Mesothelial cell of epicardium (in vitro differentiated cells): ENCODE measurements around the gene AGBL5. TPM values are rescaled to one million over a fixed set of nuclear protein-coding genes. Genes with fewer than 3 reads are reported as not detected.
A peak's percentile ranks its signal among the peaks of the same experiment; 100 is the strongest.
"Not testable (repeated sequence)": the region's sequence is repeated elsewhere in the genome, so short reads cannot be mapped to it uniquely, and the experiment has no call there.

Source experiments
- DNase-seq, 2 experiments: peaks; one replicate each; pipeline ENCODE4 v3.0.0; 2021; ENCODE audit warnings: low spot score in 2 of 2; ENCODE audit not compliant: unreplicated experiment in 2 of 2
- H3K27ac Mint-ChIP-seq: 2 replicates; pipeline ENCODE4 v1.8.0; 2021; ENCODE audit warnings: mixed read lengths
- H3K27me3 Mint-ChIP-seq: 2 replicates; pipeline ENCODE4 v1.8.0; 2021; ENCODE audit warnings: low read depth, mixed read lengths
- H3K36me3 Mint-ChIP-seq: 2 replicates; pipeline ENCODE4 v1.8.0; 2021; ENCODE audit warnings: mixed read lengths
- H3K4me1 Mint-ChIP-seq: 2 replicates; pipeline ENCODE4 v1.8.0; 2021; ENCODE audit warnings: mixed read lengths
- H3K4me3 Mint-ChIP-seq: 2 replicates; pipeline ENCODE4 v1.8.0; 2021; ENCODE audit warnings: mild to moderate bottlenecking, moderate library complexity, mixed read lengths
- H3K9me3 Mint-ChIP-seq: 2 replicates; pipeline ENCODE4 v1.8.0; 2021; ENCODE audit warnings: mixed read lengths
- total RNA-seq: library from RNA; stranded (reverse); gene quantifications from 3 replicates; pipeline ENCODE4 v1.2.1, GENCODE V29; 2021
- TF ChIP-seq, protein P1 (sequence below): fragments of 200-600 bp; sonication (generic); IDR thresholded peaks from one replicate; pipeline ENCODE4 v1.5.0; 2021; ENCODE audit warnings: antibody characterized with exemption; ENCODE audit not compliant: unreplicated experiment

Gene AGBL5
- total RNA-seq, 1 donor from 2014 or later = 45.0 TPM

GRCh38 chr2:27115519-27115918, 64.1 kb downstream of the AGBL5 start:
- Mint-ChIP-seq H3K4me1 (peaks cover 3% of the 10 kb centered on the region), H3K36me3 (no peaks in the 10 kb centered on the region), H3K27me3 (peaks cover 69% of the 10 kb centered on the region), H3K27ac (no peak overlapping the region), H3K9me3 (no peaks in the 10 kb centered on the region), H3K4me3 (no peak overlapping the region)
- TF ChIP-seq, protein P1, sequence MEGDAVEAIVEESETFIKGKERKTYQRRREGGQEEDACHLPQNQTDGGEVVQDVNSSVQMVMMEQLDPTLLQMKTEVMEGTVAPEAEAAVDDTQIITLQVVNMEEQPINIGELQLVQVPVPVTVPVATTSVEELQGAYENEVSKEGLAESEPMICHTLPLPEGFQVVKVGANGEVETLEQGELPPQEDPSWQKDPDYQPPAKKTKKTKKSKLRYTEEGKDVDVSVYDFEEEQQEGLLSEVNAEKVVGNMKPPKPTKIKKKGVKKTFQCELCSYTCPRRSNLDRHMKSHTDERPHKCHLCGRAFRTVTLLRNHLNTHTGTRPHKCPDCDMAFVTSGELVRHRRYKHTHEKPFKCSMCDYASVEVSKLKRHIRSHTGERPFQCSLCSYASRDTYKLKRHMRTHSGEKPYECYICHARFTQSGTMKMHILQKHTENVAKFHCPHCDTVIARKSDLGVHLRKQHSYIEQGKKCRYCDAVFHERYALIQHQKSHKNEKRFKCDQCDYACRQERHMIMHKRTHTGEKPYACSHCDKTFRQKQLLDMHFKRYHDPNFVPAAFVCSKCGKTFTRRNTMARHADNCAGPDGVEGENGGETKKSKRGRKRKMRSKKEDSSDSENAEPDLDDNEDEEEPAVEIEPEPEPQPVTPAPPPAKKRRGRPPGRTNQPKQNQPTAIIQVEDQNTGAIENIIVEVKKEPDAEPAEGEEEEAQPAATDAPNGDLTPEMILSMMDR = no peak
- no peak for DNase-seq

DNA sequence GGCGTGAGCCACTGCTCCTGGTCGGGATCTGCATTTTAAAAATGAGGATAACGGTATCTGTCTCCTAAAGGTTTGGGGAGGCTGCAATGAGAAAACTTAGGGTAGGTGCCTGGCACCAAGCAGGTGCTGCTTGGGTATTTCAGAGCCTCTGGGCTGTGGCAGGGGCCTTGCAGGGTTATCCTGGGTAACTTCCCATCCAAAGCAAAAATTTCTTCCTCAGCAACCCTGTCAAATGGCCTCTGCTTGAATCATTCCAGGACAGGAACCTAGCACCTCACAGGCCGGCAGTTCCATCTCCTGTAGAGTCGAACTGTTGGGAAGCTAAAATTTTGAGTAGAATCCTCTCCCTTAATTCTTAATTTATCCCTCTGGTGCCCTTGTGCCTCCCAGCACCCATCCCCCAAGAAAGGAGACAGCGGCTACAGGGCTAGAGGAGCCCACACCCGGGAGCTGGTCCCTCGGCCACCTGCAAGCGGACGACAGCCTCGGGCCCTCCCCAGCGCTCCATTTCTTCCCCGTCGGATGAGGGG, 66.6 kb downstream of the AGBL5 start:
- peak overlapping the region; percentile 46 for H3K4me3 Mint-ChIP-seq
- H3K27me3 Mint-ChIP-seq = peaks cover 87% of the 10 kb centered on the region
- H3K36me3 Mint-ChIP-seq = no peaks in the 10 kb centered on the region
- no peaks in the 10 kb centered on the region for H3K9me3 Mint-ChIP-seq
- DNase-seq = no peak
- peaks cover 3% of the 10 kb centered on the region for H3K4me1 Mint-ChIP-seq
- no peak overlapping the region for H3K27ac Mint-ChIP-seq
- TF ChIP-seq, protein P1 = no peak

DNA sequence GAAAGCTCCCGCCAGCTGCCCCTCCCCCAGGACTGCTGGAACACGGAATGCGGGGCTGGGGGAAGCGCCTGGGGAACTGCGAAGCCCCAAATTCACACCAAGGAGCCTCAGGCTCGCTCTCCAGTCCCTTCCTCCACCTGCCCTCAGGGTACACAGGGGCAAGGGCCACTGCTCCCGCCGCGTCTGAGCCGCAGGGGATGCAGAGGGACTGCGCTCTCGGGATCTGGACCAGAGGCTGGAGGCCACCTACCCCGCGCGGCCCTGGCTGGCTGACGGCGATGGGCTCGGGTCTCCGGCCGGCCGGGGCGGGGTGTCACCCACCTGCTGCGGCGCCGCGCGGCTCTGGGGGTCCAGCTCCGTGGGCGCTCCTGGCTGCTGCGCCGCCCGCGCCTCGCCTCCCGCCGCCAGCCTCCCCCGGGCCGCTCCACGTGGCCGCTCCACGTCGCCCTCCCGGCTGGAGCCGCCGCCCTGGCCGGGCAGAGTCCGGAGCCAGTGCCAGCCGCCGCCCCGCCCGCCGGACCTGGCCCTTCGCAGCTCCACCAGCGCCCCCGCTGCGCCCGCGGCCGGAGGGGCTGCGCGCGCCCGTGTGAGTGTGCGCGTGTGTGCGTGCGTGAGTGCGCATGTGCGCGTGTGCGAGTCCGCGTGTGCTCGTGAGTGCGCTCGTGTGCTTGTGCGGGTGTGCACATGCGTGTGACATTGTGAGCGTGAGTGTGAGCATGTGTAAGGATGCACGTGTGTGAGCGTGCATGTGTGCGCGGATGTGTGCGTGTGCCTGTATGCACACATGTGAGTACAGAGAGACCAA, 67.3 kb downstream of the AGBL5 start, which contains the start of gene CGREF1:
TSS of gene CGREF1 (minus strand) at position 604 of the 805 bp plus-strand sequence. CDS start 14,762 bp downstream, outside the sequence.
- DNase-seq = no peak
- no peak within 1 kb of the TSS for H3K27ac Mint-ChIP-seq
- H3K4me1 Mint-ChIP-seq = peaks cover 7% of the 10 kb centered on the region
- TF ChIP-seq, protein P1 = no peak
- peak within 1 kb of the TSS; percentile 61 for H3K4me3 Mint-ChIP-seq
- no peaks in the 10 kb centered on the region for H3K9me3 Mint-ChIP-seq
- H3K27me3 Mint-ChIP-seq = peaks cover 87% of the 10 kb centered on the region
- H3K36me3 Mint-ChIP-seq = no peaks in the 10 kb centered on the region

DNA sequence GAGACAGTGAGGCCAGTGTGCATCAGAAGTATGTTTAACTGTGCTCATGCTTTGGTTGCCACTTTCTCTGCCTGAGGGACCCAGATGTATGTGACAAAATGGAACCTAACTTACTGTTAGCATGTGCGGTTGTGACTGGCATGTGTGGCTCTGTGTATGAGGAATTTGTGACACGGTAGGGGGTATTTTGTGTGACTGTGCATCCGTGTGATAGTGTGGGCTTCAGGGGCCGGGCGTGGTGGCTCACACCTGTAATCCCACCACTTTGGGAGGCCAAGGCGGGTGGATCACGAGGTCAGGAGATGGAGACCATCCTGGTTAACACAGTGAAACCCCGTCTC, 67.8 kb downstream of the AGBL5 start:
- not testable (repeated sequence) for H3K4me1 Mint-ChIP-seq, DNase-seq, H3K27ac Mint-ChIP-seq, H3K9me3 Mint-ChIP-seq, H3K36me3 Mint-ChIP-seq
- Mint-ChIP-seq H3K27me3 (peaks cover 84% of the 10 kb centered on the region), H3K4me3 (peak overlapping the region; percentile 61)

Other genes starting within 250 kb of the AGBL5 start
- gene DPYSL5, start 203.5 kb upstream of the AGBL5 start, total RNA-seq = 2.5 to 2.8 TPM (median 2.8 TPM) in 3 replicates
- gene MAPRE3, start 81.0 kb upstream of the AGBL5 start, total RNA-seq = 14.8 to 17.1 TPM (median 16.0 TPM) in 3 replicates
- 86.8 to 88.8 TPM (median 88.6 TPM) in 3 replicates for gene TMEM214, start 18.7 kb upstream of the AGBL5 start, total RNA-seq
- gene OST4, start 20.0 kb downstream of the AGBL5 start, total RNA-seq = 254 to 263 TPM (median 257 TPM) in 3 replicates
- gene EMILIN1, start 26.9 kb downstream of the AGBL5 start, total RNA-seq = 170 to 179 TPM (median 172 TPM) in 3 replicates
- 3.3 to 4.1 TPM (median 3.6 TPM) in 3 replicates for gene KHK, start 35.1 kb downstream of the AGBL5 start, total RNA-seq
- 1.5 to 3.0 TPM (median 1.8 TPM) in 3 replicates for gene CGREF1, start 67.5 kb downstream of the AGBL5 start, total RNA-seq
- gene ABHD1, start 72.1 kb downstream of the AGBL5 start, total RNA-seq = 0.95 to 1.5 TPM (median 0.99 TPM) in 3 replicates
- gene PREB, start 83.0 kb downstream of the AGBL5 start, total RNA-seq = 38.9 to 42.5 TPM (median 41.6 TPM) in 3 replicates
- gene PRR30, start 87.7 kb downstream of the AGBL5 start, total RNA-seq = not detected in 3 replicates
- gene TCF23, start 97.3 kb downstream of the AGBL5 start, total RNA-seq = 0.04 TPM in 1 of 3 replicates, not detected in the others
- gene ATRAID, start 160.4 kb downstream of the AGBL5 start, total RNA-seq = 106 to 112 TPM (median 108 TPM) in 3 replicates
- 67.9 to 73.2 TPM (median 70.4 TPM) in 3 replicates for gene SLC5A6, start 160.6 kb downstream of the AGBL5 start, total RNA-seq
- gene CAD, start 165.7 kb downstream of the AGBL5 start, total RNA-seq = 74.4 to 82.5 TPM (median 80.5 TPM) in 3 replicates
- gene SLC30A3, start 211.4 kb downstream of the AGBL5 start, total RNA-seq = 2.3 to 3.4 TPM (median 3.1 TPM) in 3 replicates
- 0.18 to 0.27 TPM in 2 of 3 replicates, not detected in the other for gene DNAJC5G, start 223.8 kb downstream of the AGBL5 start, total RNA-seq
- gene TRIM54, start 230.8 kb downstream of the AGBL5 start, total RNA-seq = 0.18 to 0.47 TPM (median 0.18 TPM) in 3 replicates